KMS-11 (cell line): ENCODE data around the gene FRAS1.

ENCODE experiments used
- H2AFZ ChIP-seq: fragments of 200-600 bp; sonication (generic); 2 replicates; pipeline ENCODE4 v1.6.1; 2016; ENCODE audit warnings: antibody characterized with exemption, mixed run types, low read depth
- H3K27ac ChIP-seq: fragments of 200-600 bp; sonication (generic); 2 replicates; pipeline ENCODE4 v1.6.1; 2016; ENCODE audit warnings: mild to moderate bottlenecking, mixed run types
- H3K27me3 ChIP-seq: fragments of 200-600 bp; sonication (generic); 2 replicates; pipeline ENCODE4 v1.6.1; 2017; ENCODE audit warnings: mild to moderate bottlenecking, low read depth, mixed run types, moderate library complexity; ENCODE audit not compliant: insufficient read depth
- H3K36me3 ChIP-seq: fragments of 200-600 bp; sonication (generic); 2 replicates; pipeline ENCODE4 v1.6.1; 2017; ENCODE audit warnings: mild to moderate bottlenecking, mixed run types; ENCODE audit not compliant: insufficient read depth
- H3K4me1 ChIP-seq: fragments of 200-600 bp; sonication (generic); 2 replicates; pipeline ENCODE4 v1.6.1; 2016; ENCODE audit warnings: mild to moderate bottlenecking, low read depth, mixed run types; ENCODE audit not compliant: poor library complexity, severe bottlenecking
- H3K4me2 ChIP-seq: fragments of 200-600 bp; sonication (generic); 2 replicates; pipeline ENCODE4 v1.7.0; 2016; ENCODE audit warnings: mild to moderate bottlenecking, mixed run types
- H3K4me3 ChIP-seq: fragments of 200-600 bp; sonication (generic); IDR thresholded peaks from 2 replicates; pipeline ENCODE4 v1.6.1; 2017; ENCODE audit warnings: low read depth, low read length, mixed read lengths; ENCODE audit not compliant: insufficient read depth
- H3K79me2 ChIP-seq: fragments of 200-600 bp; sonication (generic); 2 replicates; pipeline ENCODE4 v1.6.1; 2016; ENCODE audit warnings: low read depth, mixed run types; ENCODE audit not compliant: insufficient read depth
- H3K9ac ChIP-seq: fragments of 200-600 bp; sonication (generic); 2 replicates; pipeline ENCODE4 v1.6.1; 2016; ENCODE audit warnings: mild to moderate bottlenecking, mixed run types
- H4K20me1 ChIP-seq: fragments of 200-600 bp; sonication (generic); 2 replicates; pipeline ENCODE4 v1.6.1; 2016; ENCODE audit warnings: mild to moderate bottlenecking, mixed run types; ENCODE audit not compliant: insufficient read depth
- TF ChIP-seq, protein P1 (sequence below): fragments of 200-600 bp; sonication (generic); conservative IDR thresholded peaks from 2 replicates; pipeline ENCODE4 v1.6.1; 2017; ENCODE audit warnings: low read depth, mild to moderate bottlenecking, antibody characterized with exemption, low read length, moderate library complexity, mixed read lengths

Gene FRAS1

DNA sequence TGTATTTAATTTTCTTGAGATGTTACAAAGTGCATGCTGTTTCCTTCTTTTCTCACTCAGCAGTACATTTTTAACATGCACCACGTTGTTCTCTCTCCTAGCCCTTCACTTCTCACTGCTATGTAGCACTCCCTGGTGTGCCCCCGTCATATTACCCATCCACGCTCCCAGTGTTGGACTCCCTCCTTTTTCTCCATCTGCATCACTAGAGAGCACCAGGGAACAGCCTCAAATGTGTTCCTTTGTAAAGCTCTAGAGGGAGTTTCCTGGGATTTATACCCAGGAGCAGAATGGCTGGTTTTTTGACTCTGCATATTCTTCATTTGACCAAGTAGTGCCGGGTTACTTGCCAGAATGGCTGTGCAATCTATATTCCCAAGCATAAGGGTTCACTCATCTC lies 254.2 kb downstream of the FRAS1 start:
- no peak overlapping the region for H3K4me3 ChIP-seq

DNA sequence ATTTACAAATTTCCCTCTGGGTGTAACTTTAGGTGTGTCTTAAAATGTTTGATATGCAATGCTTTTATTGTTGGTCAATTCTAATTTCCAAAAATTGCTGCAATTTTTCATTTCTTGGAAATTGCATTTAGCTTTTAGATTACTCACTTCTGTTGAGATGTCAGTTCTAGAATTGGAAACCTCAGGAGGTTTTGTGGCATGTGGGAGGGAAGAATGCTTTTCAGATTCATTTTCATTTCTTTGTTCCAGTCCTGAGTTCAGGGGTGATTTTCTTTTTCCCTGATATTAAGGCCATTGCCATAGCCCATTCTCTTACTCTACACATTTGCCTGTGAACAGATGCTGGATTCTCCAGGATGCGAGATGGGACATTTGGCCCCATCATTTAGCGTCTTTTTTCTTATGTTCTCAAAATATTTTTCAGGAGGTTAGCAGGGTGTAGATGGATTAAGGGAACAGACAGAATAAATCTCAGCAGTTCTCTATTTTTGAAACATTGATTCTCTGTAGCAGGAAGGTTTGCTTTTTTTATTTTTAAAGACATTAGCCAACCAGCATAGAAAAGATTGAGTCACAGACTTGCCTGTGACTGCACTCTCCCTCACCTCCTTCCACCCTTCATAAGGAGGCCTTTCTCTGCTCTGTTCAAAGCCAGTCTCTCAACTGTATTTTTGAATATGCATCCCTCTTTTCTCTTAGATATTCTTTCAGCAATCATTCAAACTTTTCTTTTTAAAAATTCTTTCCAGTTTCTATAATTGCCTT lies 256.0 kb downstream of the FRAS1 start:
- Histone ChIP-seq H3K36me3 (no peaks in the 10 kb centered on the region; the same call in 1 of the 2 replicates), H3K4me2 (peak overlapping the region; percentile 53), H3K4me3 (no peak overlapping the region), H3K27ac (no peak overlapping the region; the same call in 1 of the 2 replicates), H3K79me2 (no peaks in the 10 kb centered on the region), H3K27me3 (no peaks in the 10 kb centered on the region), H3K4me1 (peaks cover 28% of the 10 kb centered on the region), H4K20me1 (no peaks in the 10 kb centered on the region), H2AFZ (no peak overlapping the region), H3K9ac (no peak overlapping the region)
- TF ChIP-seq, protein P1, sequence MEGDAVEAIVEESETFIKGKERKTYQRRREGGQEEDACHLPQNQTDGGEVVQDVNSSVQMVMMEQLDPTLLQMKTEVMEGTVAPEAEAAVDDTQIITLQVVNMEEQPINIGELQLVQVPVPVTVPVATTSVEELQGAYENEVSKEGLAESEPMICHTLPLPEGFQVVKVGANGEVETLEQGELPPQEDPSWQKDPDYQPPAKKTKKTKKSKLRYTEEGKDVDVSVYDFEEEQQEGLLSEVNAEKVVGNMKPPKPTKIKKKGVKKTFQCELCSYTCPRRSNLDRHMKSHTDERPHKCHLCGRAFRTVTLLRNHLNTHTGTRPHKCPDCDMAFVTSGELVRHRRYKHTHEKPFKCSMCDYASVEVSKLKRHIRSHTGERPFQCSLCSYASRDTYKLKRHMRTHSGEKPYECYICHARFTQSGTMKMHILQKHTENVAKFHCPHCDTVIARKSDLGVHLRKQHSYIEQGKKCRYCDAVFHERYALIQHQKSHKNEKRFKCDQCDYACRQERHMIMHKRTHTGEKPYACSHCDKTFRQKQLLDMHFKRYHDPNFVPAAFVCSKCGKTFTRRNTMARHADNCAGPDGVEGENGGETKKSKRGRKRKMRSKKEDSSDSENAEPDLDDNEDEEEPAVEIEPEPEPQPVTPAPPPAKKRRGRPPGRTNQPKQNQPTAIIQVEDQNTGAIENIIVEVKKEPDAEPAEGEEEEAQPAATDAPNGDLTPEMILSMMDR = no peak

More for the DNA sequence above, 254.2 kb downstream of the FRAS1 start:
- H2AFZ ChIP-seq = no peak overlapping the region
- no peaks in the 10 kb centered on the region for H4K20me1 ChIP-seq
- H3K27ac ChIP-seq = no peak overlapping the region
- H3K27me3 ChIP-seq = no peaks in the 10 kb centered on the region
- no peaks in the 10 kb centered on the region for H3K36me3 ChIP-seq
- no peak overlapping the region for H3K9ac ChIP-seq
- TF ChIP-seq, protein P1 = no peak
- no peak overlapping the region for H3K4me2 ChIP-seq
- no peaks in the 10 kb centered on the region for H3K79me2 ChIP-seq
- peaks cover 28% of the 10 kb centered on the region for H3K4me1 ChIP-seq

DNA sequence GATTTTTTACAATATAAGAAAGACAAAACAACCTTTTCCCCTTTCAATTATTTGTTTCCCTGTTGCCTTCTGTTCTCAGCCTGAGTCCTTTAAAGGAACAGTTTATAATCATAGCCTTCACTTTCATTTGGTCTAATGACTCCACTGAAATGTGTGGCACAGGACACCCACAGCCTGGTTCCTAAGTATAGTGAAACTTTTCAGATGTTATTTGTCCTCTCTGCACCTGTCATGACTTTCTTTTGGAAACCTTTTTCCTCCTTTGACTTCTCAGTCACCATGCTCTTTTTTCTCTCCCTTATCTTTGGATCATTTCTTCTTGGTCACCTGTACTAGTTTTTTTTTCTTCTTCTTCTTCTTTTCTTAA lies 256.6 kb downstream of the FRAS1 start:
- no peaks in the 10 kb centered on the region for H4K20me1 ChIP-seq
- H3K79me2 ChIP-seq = no peaks in the 10 kb centered on the region
- H3K27ac ChIP-seq = no peak overlapping the region; the same call in 1 of the 2 replicates
- H3K36me3 ChIP-seq = no peaks in the 10 kb centered on the region; the same call in 1 of the 2 replicates
- H3K4me2 ChIP-seq = peak overlapping the region; percentile 53
- H3K9ac ChIP-seq = no peak overlapping the region
- no peak overlapping the region for H3K4me3 ChIP-seq
- peaks cover 28% of the 10 kb centered on the region for H3K4me1 ChIP-seq
- H2AFZ ChIP-seq = no peak overlapping the region
- H3K27me3 ChIP-seq = no peaks in the 10 kb centered on the region
- TF ChIP-seq, protein P1 = no peak

GRCh38 chr4:78318126-78318525 lies 261.0 kb downstream of the FRAS1 start:
- Histone ChIP-seq H2AFZ (no peak overlapping the region), H3K36me3 (no peaks in the 10 kb centered on the region; the same call in 1 of the 2 replicates)

More at GRCh38 chr4:78318126-78318525, 261.0 kb downstream of the FRAS1 start:
- Histone ChIP-seq H3K27me3 (no peaks in the 10 kb centered on the region), H3K9ac (no peak overlapping the region), H4K20me1 (no peaks in the 10 kb centered on the region), H3K4me1 (peaks cover 17% of the 10 kb centered on the region), H3K27ac (no peak overlapping the region), H3K4me3 (no peak overlapping the region), H3K79me2 (no peaks in the 10 kb centered on the region), H3K4me2 (no peak overlapping the region)
- TF ChIP-seq, protein P1 = no peak
